ENCODE results near the gene PSME3. TPM values are rescaled to one million over a fixed set of nuclear protein-coding genes. Genes with fewer than 3 reads are reported as not detected.
A peak's percentile ranks its signal among the peaks of the same experiment; 100 is the strongest.

Gene PSME3
- total and polyA plus RNA-seq, 2 of the 13 experiments (the other 11 are each of a cell fraction or from before 2014, with no cell fraction given): 66.3 to 135 TPM

- TF ChIP-seq SOX13 (IDR thresholded peaks at IDR 0.05) (no peak), SOX13 (CRISPR knock-in tag; conservative IDR thresholded peaks at IDR 0.05 in 1 of 2, IDR thresholded peaks at IDR 0.05 in 1 of 2) (peak in 1 of 2 experiments; percentile 56; a peak in 1 of 4 replicates), RAD21 (CRISPR knock-in tag; IDR thresholded peaks at IDR 0.05) (peak; percentile 67), ARID3A (IDR thresholded peaks at IDR 0.05; ENCODE audit: low read depth, low read length) (no peak), ZNF724P (CRISPR knock-in tag; IDR thresholded peaks at IDR 0.05; ENCODE audit: borderline replicate concordance) (peak; percentile 86; the same call in 1 of the 2 replicates), IKZF4 (CRISPR knock-in tag; IDR thresholded peaks at IDR 0.05; ENCODE audit: borderline replicate concordance, low read depth, not compliant biosample characterization) (peak; percentile 94), PLSCR1 (CRISPR knock-in tag; IDR thresholded peaks at IDR 0.05; ENCODE audit: borderline replicate concordance) (peak; percentile 86; the same call in 1 of the 2 replicates), ZNF629 (CRISPR knock-in tag; conservative IDR thresholded peaks at IDR 0.05) (peak; percentile 25; the same call in 1 of the 2 replicates), FOXP4 (CRISPR knock-in tag; IDR thresholded peaks at IDR 0.05) (no peak; the same call in none of the 2 replicates), THRA (CRISPR knock-in tag; IDR thresholded peaks at IDR 0.05; ENCODE audit: borderline replicate concordance) (peak; percentile 57; the same call in 1 of the 2 replicates), BORCS8-MEF2B (CRISPR knock-in tag; IDR thresholded peaks at IDR 0.05) (peak; percentile 94), ZC3H13 (CRISPR knock-in tag; IDR thresholded peaks at IDR 0.05) (peak; percentile 92), HMGA1 (CRISPR knock-in tag; conservative IDR thresholded peaks at IDR 0.05) (no peak)
- TF ChIP-seq, protein P1, sequence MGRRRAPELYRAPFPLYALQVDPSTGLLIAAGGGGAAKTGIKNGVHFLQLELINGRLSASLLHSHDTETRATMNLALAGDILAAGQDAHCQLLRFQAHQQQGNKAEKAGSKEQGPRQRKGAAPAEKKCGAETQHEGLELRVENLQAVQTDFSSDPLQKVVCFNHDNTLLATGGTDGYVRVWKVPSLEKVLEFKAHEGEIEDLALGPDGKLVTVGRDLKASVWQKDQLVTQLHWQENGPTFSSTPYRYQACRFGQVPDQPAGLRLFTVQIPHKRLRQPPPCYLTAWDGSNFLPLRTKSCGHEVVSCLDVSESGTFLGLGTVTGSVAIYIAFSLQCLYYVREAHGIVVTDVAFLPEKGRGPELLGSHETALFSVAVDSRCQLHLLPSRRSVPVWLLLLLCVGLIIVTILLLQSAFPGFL (CRISPR knock-in tag; IDR thresholded peaks at IDR 0.05): no peak
These were observed 34.5 kb upstream of the PSME3 start, which contains the start of the genes CNTD1 and COA3 (continued) for GRCh38 chr17:42798383-42799380.

All from HepG2 (cell line).